Urinary bladder (tissue), 4 donors: ENCODE results near the gene GLTP. TPM values are rescaled to one million over a fixed set of nuclear protein-coding genes. Genes with fewer than 3 reads are reported as not detected.
A peak's percentile ranks its signal among the peaks of the same experiment; 100 is the strongest.

ENCODE experiments used
- DNase-seq: peaks from one replicate; pipeline ENCODE4 v3.0.0-alpha.2; 2015; ENCODE audit errors: extremely low spot score
- H3K27ac ChIP-seq: one replicate; pipeline ENCODE4 v1.5.1; 2013; ENCODE audit warnings: low read depth, mild to moderate bottlenecking, moderate library complexity
- H3K36me3 ChIP-seq: one replicate; pipeline ENCODE4 v1.6.1; 2013; ENCODE audit warnings: mild to moderate bottlenecking, moderate library complexity; ENCODE audit not compliant: insufficient read depth
- H3K4me1 ChIP-seq: one replicate; pipeline ENCODE4 v1.6.1; 2013; ENCODE audit warnings: mild to moderate bottlenecking, moderate library complexity; ENCODE audit not compliant: insufficient read depth
- H3K4me3 ChIP-seq: one replicate; pipeline ENCODE4 v1.5.1; 2013; ENCODE audit warnings: low read depth, low read length
- WGBS: extraction: QIAGEN DNeasy Blood & Tissue Kit; methylation state at CpG from one replicate; pipeline ENCODE4 v1.1.7; 2013; 5-methylcytosine and 5-hydroxymethylcytosine counted together
- polyA plus RNA-seq: library from polyadenylated mRNA; stranded (reverse); fragments of 200-250 nt; gene quantifications from one replicate; pipeline ENCODE4 v1.2.3, GENCODE V29; 2013
- total RNA-seq: library from RNA; depleted of rRNA; stranded (reverse); fragments of >200 nt; gene quantifications from one replicate; pipeline ENCODE4 v1.2.3, GENCODE V29; 2014
- donor health status: healthy with polysubstance abuse.
- donor health status: healthy.

Gene GLTP
- total and polyA plus RNA-seq, 2 donors: 26.0 to 60.2 TPM

DNA sequence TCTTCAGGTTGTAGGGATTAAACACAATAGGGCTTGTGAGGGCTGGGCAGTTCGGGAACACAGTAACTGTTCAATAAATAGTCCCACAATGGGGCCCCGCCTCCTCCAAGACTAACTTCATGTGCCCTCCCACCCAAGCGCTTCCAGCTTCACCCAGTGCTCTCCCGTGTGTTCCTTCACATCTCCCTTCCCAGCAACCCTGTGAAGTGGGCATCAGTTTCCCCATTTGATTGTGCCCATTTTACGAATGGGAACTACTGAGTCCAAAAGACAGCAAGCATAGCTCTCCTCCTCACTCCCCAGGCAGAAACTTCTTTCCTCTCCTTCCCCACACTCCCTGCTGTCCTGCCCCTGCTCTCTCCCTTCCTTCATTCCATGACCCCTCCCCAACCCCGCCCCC, 40.9 kb downstream of the GLTP start:
- Histone ChIP-seq H3K4me3 (no peak overlapping the region), H3K27ac (no peak overlapping the region), H3K4me1 (no peaks in the 10 kb centered on the region), H3K36me3 (no peaks in the 10 kb centered on the region)
- DNase-seq: no peak
- WGBS: 73% methylated on average over 6 of the region's 6 CpGs

DNA sequence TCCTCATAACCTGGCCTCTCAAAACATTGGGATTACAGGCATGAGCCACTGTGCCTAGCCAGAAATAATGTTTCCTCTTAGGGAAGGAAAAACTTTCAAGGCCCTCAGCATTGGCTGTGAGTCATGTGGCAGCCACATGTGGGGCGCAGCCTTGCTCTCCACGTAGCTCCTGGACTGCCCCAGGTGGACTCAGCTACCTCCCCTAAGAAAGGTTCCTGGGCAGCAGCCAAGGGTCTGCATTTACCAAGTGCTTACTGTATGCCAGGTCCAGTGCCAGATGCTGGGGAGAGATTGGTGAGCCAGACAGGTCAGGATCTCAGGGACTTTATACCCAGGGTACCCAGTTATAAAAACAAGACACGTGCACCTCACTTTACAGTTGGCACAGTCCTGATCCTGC, 43.4 kb downstream of the GLTP start:
- 52% methylated on average over 3 of the region's 3 CpGs for WGBS
- Histone ChIP-seq H3K4me1 (no peaks in the 10 kb centered on the region), H3K27ac (no peak overlapping the region), H3K36me3 (no peaks in the 10 kb centered on the region), H3K4me3 (no peak overlapping the region)
- DNase-seq: no peak

DNA sequence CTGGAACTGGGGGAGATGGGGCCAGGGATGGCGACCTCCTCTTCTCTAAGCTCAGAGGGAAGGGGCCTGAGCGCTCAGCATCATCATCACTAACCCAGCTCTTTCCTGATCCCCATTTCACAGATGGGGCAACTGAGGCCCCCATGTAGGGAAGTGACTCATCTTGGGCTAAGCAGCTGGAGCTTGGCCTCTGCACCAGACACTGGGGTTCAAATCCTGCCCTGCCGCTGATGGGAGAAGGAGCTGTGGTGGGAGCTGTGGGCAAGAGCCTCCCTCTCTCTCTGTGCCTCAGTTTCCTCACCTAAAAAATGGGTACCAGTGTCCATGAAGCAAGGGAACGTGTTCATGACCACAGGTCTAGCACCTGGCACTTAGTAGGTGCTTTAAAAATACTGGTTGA, 44.5 kb downstream of the GLTP start:
- H3K36me3 ChIP-seq: no peaks in the 10 kb centered on the region
- H3K4me1 ChIP-seq: no peaks in the 10 kb centered on the region
- WGBS: 94% methylated on average over 4 of the region's 4 CpGs
- H3K27ac ChIP-seq: no peak overlapping the region
- no peak overlapping the region for H3K4me3 ChIP-seq
- DNase-seq: no peak

DNA sequence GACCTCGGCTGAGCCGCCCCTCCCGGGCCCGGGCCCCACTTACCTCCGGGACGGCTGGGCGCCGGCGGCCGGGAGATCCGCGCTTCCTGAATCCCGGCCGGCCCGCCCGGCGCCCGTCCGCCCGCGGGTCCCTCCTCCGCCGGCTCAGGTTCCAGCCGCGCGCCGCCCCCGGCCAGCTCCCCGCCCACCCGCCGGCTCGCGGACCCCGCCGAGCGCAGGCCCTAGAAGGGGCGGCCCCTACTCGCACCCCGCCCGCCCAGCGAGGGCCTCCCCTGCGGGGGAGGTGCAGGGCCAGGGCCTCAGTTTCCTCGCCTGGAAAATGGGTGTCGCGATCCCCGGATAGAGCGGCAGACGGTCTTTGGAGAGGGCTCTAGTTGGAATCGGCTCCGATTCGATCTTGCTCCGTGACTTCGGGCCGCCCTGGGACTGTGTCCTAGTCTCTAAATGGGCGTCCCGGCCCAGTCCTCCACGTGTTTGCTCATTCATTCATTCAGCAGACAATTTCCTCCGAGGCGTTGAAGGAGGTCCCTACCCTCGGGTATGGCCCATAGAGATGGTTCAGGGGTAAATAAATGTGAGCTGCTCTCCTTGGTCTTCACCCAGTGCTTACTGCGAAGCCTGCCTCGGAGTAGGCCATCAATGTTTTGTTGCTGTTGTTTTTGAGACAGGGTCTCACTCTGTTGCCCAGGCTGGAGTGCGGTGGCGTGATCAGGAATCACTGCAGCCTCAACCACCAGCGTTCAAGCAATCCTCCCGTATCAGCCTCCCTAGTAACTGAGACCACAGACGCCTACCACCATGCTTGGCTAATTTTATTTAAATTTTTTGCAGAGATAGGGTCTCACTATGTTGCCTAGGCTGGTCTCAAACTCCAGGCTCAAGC, 46.8 kb downstream of the GLTP start, which contains the start of gene TRPV4:
TSS of gene TRPV4 (minus strand) at position 92 of the 883 bp plus-strand sequence. CDS start 18,602 bp downstream, outside the sequence.
- peak within 1 kb of the TSS; percentile 51 for H3K4me3 ChIP-seq
- 16% methylated on average over 67 of the region's 67 CpGs for WGBS

DNA sequence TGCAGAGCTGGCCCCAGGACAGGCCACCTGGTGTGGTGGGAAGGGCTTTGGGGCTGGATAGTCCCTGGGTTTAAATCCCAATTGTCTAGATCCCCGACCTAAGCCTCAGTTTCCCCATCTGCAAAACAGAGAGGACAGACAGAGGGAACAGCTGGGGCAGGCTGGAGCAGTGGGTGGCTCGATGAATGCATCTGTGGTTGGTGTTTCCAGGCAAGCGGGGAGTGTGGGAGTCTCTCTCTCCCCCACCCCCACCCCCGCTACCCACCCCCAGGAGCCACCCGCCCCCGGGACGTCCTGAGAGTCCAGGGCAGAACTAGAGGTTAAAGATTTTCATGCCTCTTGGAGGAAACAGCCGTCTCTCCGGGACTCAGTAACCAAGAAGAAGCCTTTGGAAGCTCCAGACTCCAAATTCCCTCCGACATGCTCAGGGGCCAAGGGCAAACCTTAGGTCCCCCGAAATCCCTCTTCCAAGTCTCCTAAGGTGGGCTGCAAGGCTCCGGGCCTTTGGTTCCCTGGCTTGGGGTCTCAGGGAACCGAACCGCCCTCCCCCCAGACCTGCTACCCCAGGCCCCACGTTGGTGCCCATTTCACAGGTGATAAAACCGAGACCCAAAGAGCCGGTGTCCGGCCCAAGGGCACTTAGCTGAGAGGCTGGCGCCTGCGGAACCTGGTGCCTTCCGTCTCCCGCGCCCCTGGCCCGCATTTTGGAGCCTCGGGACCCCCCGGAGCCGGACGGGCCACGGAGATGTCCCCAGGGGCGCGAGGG, 47.6 kb downstream of the GLTP start:
- H3K27ac ChIP-seq: no peak overlapping the region
- peak overlapping the region; percentile 51 for H3K4me3 ChIP-seq
- DNase-seq: no peak
- WGBS: 19% methylated on average over 31 of the region's 31 CpGs
- H3K4me1 ChIP-seq: no peaks in the 10 kb centered on the region
- no peaks in the 10 kb centered on the region for H3K36me3 ChIP-seq

More for the DNA sequence above, 46.8 kb downstream of the GLTP start, which contains the start of gene TRPV4:
- DNase-seq: no peak
- H3K27ac ChIP-seq: no peak within 1 kb of the TSS
- H3K4me1 ChIP-seq: no peaks in the 10 kb centered on the region
- no peaks in the 10 kb centered on the region for H3K36me3 ChIP-seq

DNA sequence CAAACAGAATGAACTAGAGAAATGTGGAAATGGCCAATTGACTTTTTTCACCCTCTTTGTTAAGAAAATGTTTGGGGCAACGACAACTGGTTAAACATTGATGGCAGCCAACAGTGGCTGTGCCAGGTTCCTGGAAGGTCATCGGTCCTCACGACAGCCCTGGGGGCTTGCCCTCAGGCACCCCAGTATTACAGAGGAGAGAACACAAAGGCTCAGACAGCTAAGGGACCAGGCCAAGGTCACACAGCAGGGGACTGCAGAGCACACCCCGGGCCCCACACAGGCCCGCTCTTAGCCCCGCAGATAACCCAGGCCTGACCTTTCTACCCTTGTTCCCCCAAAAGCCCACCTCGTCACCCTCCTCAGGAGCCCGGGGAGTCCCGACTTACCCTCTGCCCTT, 48.4 kb downstream of the GLTP start:
- H3K36me3 ChIP-seq: no peaks in the 10 kb centered on the region
- H3K4me3 ChIP-seq: no peak overlapping the region
- DNase-seq: no peak
- H3K4me1 ChIP-seq: no peaks in the 10 kb centered on the region
- WGBS: 83% methylated on average over 9 of the region's 9 CpGs
- no peak overlapping the region for H3K27ac ChIP-seq

DNA sequence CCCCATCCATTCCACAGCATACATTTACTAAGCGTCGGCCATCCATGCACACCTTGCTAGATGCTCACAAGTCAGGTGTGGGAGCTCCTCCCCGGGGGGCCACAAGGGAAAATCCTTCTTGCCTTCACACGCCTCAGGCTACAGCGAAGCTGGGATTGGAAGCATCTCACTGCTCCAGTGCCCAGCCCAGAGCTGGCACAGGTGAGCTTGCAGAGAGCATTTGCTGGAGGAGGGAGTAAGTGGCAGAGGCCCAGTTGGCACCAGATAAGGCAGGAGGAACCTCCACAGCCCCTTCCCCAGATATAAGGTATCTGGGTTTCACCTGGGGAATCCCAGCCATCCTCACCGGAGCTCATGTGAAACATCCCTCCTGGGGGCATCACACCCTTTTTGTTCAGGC, 49.0 kb downstream of the GLTP start:
- WGBS: 89% methylated on average over 6 of the region's 6 CpGs
- Histone ChIP-seq H3K27ac (no peak overlapping the region), H3K4me3 (no peak overlapping the region), H3K4me1 (no peaks in the 10 kb centered on the region), H3K36me3 (no peaks in the 10 kb centered on the region)
- no peak for DNase-seq

DNA sequence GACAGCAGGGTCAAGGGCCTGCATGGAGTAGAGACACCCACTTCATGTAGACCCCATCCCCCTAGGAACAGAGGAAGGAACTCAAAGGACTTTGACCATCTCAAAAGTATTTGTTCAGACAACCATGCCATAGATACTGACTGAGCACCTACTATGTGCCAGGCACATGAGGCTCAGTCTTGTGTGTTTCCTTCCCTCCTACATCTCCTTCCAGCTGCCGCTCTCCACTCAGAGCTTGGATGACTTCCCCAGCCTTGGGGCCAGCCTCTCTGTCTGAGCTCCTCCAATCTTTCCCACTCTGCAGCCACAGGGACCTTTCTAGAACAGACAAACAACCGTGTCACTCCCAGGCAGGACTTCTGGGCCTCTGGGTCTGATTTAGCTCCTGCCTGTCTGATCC, 49.6 kb downstream of the GLTP start:
- H3K36me3 ChIP-seq: no peaks in the 10 kb centered on the region
- DNase-seq: no peak
- no peak overlapping the region for H3K4me3 ChIP-seq
- no peak overlapping the region for H3K27ac ChIP-seq
- H3K4me1 ChIP-seq: no peaks in the 10 kb centered on the region
- 69% methylated on average over 2 of the region's 2 CpGs for WGBS

DNA sequence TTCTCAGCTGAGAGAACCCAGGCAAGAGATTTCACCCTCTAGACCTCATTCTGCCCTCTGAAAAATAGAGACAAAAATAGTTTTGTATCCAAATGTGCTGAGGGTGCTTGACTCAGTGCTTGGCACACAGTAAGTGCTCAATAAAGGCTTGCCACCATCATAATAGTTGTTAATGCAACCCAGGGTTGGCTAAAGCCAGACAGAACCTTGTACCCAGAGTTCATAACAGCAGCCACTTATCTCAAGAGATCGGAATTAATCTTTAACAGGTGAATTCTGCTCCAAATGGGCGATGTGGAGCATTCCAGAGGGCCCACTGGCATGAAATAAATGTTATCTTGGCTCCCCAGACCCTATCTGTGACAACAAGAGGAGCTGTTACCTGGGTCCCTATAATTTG, 50.1 kb downstream of the GLTP start:
- Histone ChIP-seq H3K4me3 (no peak overlapping the region), H3K36me3 (no peaks in the 10 kb centered on the region), H3K27ac (no peak overlapping the region), H3K4me1 (no peaks in the 10 kb centered on the region)
- DNase-seq: no peak
- WGBS: 77% methylated on average over 2 of the region's 2 CpGs

DNA sequence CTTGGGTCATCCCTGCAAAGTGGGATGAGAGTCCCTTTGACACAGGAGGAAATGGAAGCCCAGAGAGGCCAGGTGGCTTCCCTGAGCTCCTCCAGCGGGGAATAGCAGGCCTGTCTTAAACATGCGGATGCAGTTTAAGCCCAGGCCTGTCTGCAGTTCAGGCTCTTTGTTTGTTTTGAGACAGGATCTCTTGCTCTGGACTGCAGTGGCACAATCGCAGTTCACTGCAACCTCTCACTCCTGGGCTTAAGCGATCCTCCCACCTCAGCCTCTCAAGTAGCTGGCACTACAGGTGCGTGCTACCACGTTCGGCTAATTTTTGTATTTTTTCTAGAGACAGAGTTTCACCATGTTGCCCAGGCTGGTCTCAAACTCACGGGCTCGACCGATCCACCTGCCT, 50.7 kb downstream of the GLTP start:
- no peaks in the 10 kb centered on the region for H3K36me3 ChIP-seq
- H3K4me1 ChIP-seq: no peaks in the 10 kb centered on the region
- no peak overlapping the region for H3K4me3 ChIP-seq
- no peak overlapping the region for H3K27ac ChIP-seq
- DNase-seq: no peak
- WGBS: 79% methylated on average over 10 of the region's 10 CpGs

DNA sequence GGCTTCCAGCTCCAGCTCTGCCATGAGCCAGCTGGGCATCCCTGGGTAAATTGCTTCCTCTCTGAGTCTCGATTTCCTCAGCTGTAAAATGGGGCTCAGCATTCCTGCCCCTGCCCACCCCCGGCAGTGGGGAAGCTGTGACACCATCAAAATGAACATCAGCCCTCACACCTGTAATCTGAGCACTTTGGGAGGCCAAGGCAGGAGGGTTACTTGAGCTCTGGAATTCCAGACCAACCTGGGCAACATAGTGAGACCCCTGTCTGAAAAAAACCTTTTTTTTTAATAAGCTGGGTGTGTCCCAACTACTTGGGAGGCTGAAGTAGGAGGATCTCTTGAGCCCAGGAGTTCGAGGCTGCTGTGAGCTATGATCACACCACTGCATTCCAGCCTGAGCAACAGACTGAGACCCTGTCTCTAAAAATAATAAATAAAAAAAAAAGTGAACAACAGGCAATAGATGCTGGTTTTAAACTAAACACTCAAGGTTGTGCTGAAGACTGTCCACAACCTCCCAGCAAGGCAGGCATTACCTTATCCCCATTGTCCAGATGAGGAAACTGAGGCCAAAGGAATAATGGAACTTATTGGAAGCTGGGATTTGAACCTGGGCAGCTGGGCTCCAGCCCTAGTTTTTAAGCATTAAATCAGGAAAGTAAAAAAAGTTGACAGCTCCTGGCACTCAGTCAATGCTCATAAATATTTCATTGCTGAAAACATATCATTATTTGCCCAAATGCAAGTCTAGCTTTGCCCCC, 51.4 kb downstream of the GLTP start:
- 72% methylated on average over 3 of the region's 3 CpGs for WGBS
- Histone ChIP-seq H3K36me3 (no peaks in the 10 kb centered on the region), H3K4me1 (no peaks in the 10 kb centered on the region), H3K27ac (no peak overlapping the region), H3K4me3 (no peak overlapping the region)
- DNase-seq: no peak

DNA sequence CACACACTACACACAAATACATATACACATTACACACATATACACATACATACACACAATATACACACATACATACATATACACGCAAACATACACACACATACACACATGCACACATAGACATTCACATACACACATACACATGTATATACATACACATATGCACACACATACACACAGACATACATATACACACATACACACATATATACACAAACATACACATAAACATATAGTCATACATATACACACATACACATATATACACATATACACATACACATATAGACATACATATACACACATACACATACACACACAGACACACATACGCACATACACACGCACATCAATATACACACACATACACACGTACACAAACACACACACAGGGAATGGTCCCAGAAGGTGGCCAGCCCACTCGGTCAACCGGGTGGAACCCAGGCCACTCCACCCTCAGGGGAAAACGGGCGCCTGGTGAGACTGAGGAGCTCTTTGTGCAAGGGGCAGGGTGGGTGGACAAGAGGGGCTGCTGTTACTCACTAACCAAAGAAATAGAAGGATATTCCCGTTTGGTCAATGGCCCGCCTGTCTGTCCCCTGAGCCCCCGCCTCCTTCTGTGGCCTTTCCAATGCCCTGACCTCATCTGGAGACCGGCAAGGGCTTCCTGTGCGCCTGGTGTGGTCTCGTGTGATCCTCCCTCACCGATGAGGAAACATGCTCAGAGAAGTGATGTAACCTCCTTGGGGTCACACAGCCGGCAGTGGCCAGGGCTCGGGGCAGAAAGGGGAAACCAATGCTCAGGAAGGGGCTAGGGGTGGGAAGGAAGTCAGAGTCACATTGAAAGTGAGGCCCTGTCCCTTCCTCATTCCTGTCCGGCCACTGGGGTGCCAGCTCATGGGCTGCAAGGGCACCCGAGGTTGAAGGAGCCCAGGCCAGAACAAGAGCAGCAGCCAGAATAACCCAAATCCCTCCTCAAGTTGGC, 52.5 kb downstream of the GLTP start:
- WGBS: 65% methylated on average over 19 of the region's 19 CpGs
- H3K4me1 ChIP-seq: no peaks in the 10 kb centered on the region
- H3K36me3 ChIP-seq: no peaks in the 10 kb centered on the region
- no peak overlapping the region for H3K4me3 ChIP-seq
- DNase-seq: no peak
- no peak overlapping the region for H3K27ac ChIP-seq
